Mesenchymal stem cell (in vitro differentiated cells and primary cell): Measurements from ENCODE around the gene PDE7B.
A peak's percentile ranks its signal among the peaks of the same experiment; 100 is the strongest.

Source experiments
- DNase-seq: peaks from one replicate; pipeline ENCODE4 v3.0.0-alpha.2; 2013
- H2AFZ ChIP-seq: one replicate; pipeline ENCODE4 v1.6.1; 2013; ENCODE audit warnings: low read depth, mild to moderate bottlenecking, control low read depth, inconsistent platforms, low read length, moderate library complexity
- H2AK5ac ChIP-seq: 2 replicates; pipeline ENCODE4 v1.6.1; 2013; ENCODE audit warnings: low read length, moderate library complexity, mild to moderate bottlenecking, inconsistent platforms; ENCODE audit not compliant: severe bottlenecking
- H2BK120ac ChIP-seq: one replicate; pipeline ENCODE4 v1.6.1; 2013; ENCODE audit warnings: low read depth, mild to moderate bottlenecking, inconsistent platforms, low read length, moderate library complexity
- H2BK12ac ChIP-seq, 2 experiments: one replicate each; pipeline ENCODE4 v1.6.1; 2013; ENCODE audit warnings: inconsistent platforms in 2 of 2, low read length in 2 of 2, mild to moderate bottlenecking in 2 of 2, moderate library complexity in 2 of 2, control low read depth in 1 of 2
- H2BK15ac ChIP-seq: one replicate; pipeline ENCODE4 v1.6.1; 2013; ENCODE audit warnings: mild to moderate bottlenecking, low read depth, inconsistent platforms; ENCODE audit not compliant: poor library complexity, severe bottlenecking
- H2BK5ac ChIP-seq: 2 replicates; pipeline ENCODE4 v1.6.1; 2013; ENCODE audit warnings: low read depth, mild to moderate bottlenecking, low read length, control low read depth, inconsistent platforms; ENCODE audit not compliant: poor library complexity, severe bottlenecking
- H3K14ac ChIP-seq, 2 experiments: one replicate each; pipeline ENCODE4 v1.6.1; 2013; ENCODE audit warnings: inconsistent platforms in 2 of 2, low read length in 2 of 2, control low read depth in 1 of 2, mild to moderate bottlenecking in 1 of 2, moderate library complexity in 1 of 2
- H3K18ac ChIP-seq, 2 experiments: one replicate each; pipeline ENCODE4 v1.6.1; 2013; ENCODE audit warnings: inconsistent platforms in 2 of 2, low read length in 2 of 2, control low read depth in 1 of 2, low read depth in 1 of 2, mild to moderate bottlenecking in 1 of 2
- H3K23ac ChIP-seq, 2 experiments: one replicate each; pipeline ENCODE4 v1.6.1; 2013; ENCODE audit warnings: inconsistent platforms in 2 of 2, low read length in 2 of 2, mild to moderate bottlenecking in 2 of 2, moderate library complexity in 2 of 2, control low read depth in 1 of 2
- H3K27ac ChIP-seq: 2 replicates; pipeline ENCODE4 v1.5.1; 2013; ENCODE audit warnings: mild to moderate bottlenecking, moderate library complexity, low read length, control low read depth, inconsistent platforms; ENCODE audit not compliant: poor library complexity, severe bottlenecking
- H3K27me3 ChIP-seq, 2 experiments: 2 replicates each; pipeline versions ENCODE4 v1.6.1 to v1.7.0; 2013; ENCODE audit warnings: low read length in 2 of 2, mild to moderate bottlenecking in 2 of 2, moderate library complexity in 2 of 2, control low read depth in 1 of 2, inconsistent platforms in 1 of 2; ENCODE audit not compliant: control insufficient read depth in 1 of 2, insufficient read depth in 1 of 2
- H3K36me3 ChIP-seq, 2 experiments: 2 replicates each; pipeline versions ENCODE4 v1.6.1 to v1.7.0; 2013; ENCODE audit warnings: low read length in 2 of 2, control low read depth in 1 of 2, inconsistent platforms in 1 of 2, low read depth in 1 of 2, mild to moderate bottlenecking in 1 of 2; ENCODE audit not compliant: insufficient read depth in 2 of 2, control insufficient read depth in 1 of 2
- H3K4ac ChIP-seq, 2 experiments: one replicate each; pipeline ENCODE4 v1.6.1; 2013; ENCODE audit warnings: inconsistent platforms in 2 of 2, low read length in 2 of 2, mild to moderate bottlenecking in 2 of 2, moderate library complexity in 2 of 2, control low read depth in 1 of 2, low read depth in 1 of 2
- H3K4me1 ChIP-seq: 2 replicates; pipeline ENCODE4 v1.6.1; 2013; ENCODE audit warnings: low read depth, low read length, control low read depth; ENCODE audit not compliant: control insufficient read depth, insufficient read depth
- H3K4me2 ChIP-seq: 2 replicates; pipeline ENCODE4 v1.6.1; 2013; ENCODE audit warnings: low read length, mild to moderate bottlenecking, inconsistent platforms; ENCODE audit not compliant: poor library complexity, severe bottlenecking
- H3K4me3 ChIP-seq, 2 experiments: 2 replicates each; pipeline versions ENCODE4 v1.5.1 to v1.7.0; 2013; ENCODE audit warnings: low read length in 2 of 2, mild to moderate bottlenecking in 2 of 2, control low read depth in 1 of 2, low read depth in 1 of 2; ENCODE audit not compliant: insufficient read depth in 1 of 2
- H3K79me1 ChIP-seq: replicated peaks from 2 replicates; pipeline ENCODE4 v1.6.1; 2013; ENCODE audit warnings: mild to moderate bottlenecking, control low read depth, low read length, inconsistent platforms; ENCODE audit not compliant: poor library complexity, severe bottlenecking
- H3K9ac ChIP-seq: 2 replicates; pipeline ENCODE4 v1.7.0; 2013; ENCODE audit warnings: mild to moderate bottlenecking, low read length, moderate library complexity
- H3K9me3 ChIP-seq: 2 replicates; pipeline ENCODE4 v1.7.0; 2013; ENCODE audit warnings: mild to moderate bottlenecking, low read length; ENCODE audit not compliant: control insufficient read depth
- H4K8ac ChIP-seq: one replicate; pipeline ENCODE4 v1.6.1; 2013; ENCODE audit warnings: inconsistent platforms, mild to moderate bottlenecking, low read length, moderate library complexity
- H4K91ac ChIP-seq: one replicate; pipeline ENCODE4 v1.6.1; 2013; ENCODE audit warnings: mild to moderate bottlenecking, low read length, inconsistent platforms
- WGBS: methylation state at CpG from one replicate; pipeline ENCODE4 v1.1.7; 2013; ENCODE audit warnings: mixed read lengths; 5-methylcytosine and 5-hydroxymethylcytosine counted together

Gene PDE7B

GRCh38 chr6:135842618-135843392, 8.7 kb upstream of the PDE7B start:
- H3K14ac ChIP-seq, result no peak overlapping the region
- H3K23ac ChIP-seq, result no peak overlapping the region
- H2BK120ac ChIP-seq, result no peak overlapping the region
- H3K9me3 ChIP-seq, result no peaks in the 10 kb centered on the region
- H3K4me3 ChIP-seq, result no peak overlapping the region
- H2AK5ac ChIP-seq, result no peak overlapping the region
- H2BK15ac ChIP-seq, result no peak overlapping the region
- H3K27me3 ChIP-seq, result no peaks in the 10 kb centered on the region
- no peaks in the 10 kb centered on the region for H3K36me3 ChIP-seq
- H3K4me2 ChIP-seq, result no peak overlapping the region
- H2BK5ac ChIP-seq, result no peak overlapping the region
- no peak overlapping the region for H3K9ac ChIP-seq
- no peaks in the 10 kb centered on the region for H3K79me1 ChIP-seq
- H2BK12ac ChIP-seq, result no peak overlapping the region
- H3K27ac ChIP-seq, result no peak overlapping the region
- DNase-seq, result no peak
- no peak overlapping the region for H4K91ac ChIP-seq
- WGBS, result 90% methylated on average over 4 of the region's 6 CpGs
- no peak overlapping the region for H3K18ac ChIP-seq
- no peak overlapping the region for H2AFZ ChIP-seq
- H4K8ac ChIP-seq, result no peak overlapping the region
- no peaks in the 10 kb centered on the region for H3K4me1 ChIP-seq
- no peak overlapping the region for H3K4ac ChIP-seq

- Histone ChIP-seq H2BK12ac (peak overlapping the region in 1 of 2 experiments; percentile 75), H2BK15ac (no peak overlapping the region), H3K23ac (peak overlapping the region in 1 of 2 experiments; percentile 19), H3K79me1 (no peaks in the 10 kb centered on the region), H2AK5ac (peak overlapping the region; percentile 89), H4K91ac (peak overlapping the region; percentile 11), H2BK120ac (no peak overlapping the region), H2AFZ (no peak overlapping the region), H3K36me3 (no peaks in the 10 kb centered on the region), H2BK5ac (no peak overlapping the region), H3K4me1 (peaks cover 5% of the 10 kb centered on the region), H3K4ac (no peak overlapping the region), H3K4me2 (no peak overlapping the region), H3K14ac (peak overlapping the region in 1 of 2 experiments; percentile 20), H3K27me3 (no peaks in the 10 kb centered on the region), H4K8ac (no peak overlapping the region), H3K18ac (peak overlapping the region in 1 of 2 experiments; percentile 76), H3K9me3 (no peaks in the 10 kb centered on the region), H3K4me3 (peak overlapping the region in 1 of 2 experiments; percentile 77), H3K9ac (peak overlapping the region; percentile 93), H3K27ac (peak overlapping the region; percentile 70)
- WGBS, result 91% methylated on average over 3 of the region's 3 CpGs
- DNase-seq, result no peak
These were observed 619 bp upstream of the PDE7B start for GRCh38 chr6:135850882-135851281.

- Histone ChIP-seq H4K8ac (no peak overlapping the region), H2AK5ac (no peak overlapping the region), H3K14ac (no peak overlapping the region), H3K4ac (no peak overlapping the region), H2BK5ac (no peak overlapping the region), H3K36me3 (no peaks in the 10 kb centered on the region), H3K23ac (no peak overlapping the region), H2BK120ac (no peak overlapping the region), H3K9ac (peak overlapping the region; percentile 93), H4K91ac (no peak overlapping the region), H3K27me3 (no peaks in the 10 kb centered on the region), H3K27ac (no peak overlapping the region), H3K9me3 (no peaks in the 10 kb centered on the region), H2BK12ac (no peak overlapping the region), H3K4me2 (no peak overlapping the region), H3K4me3 (peak overlapping the region in 1 of 2 experiments; percentile 77), H3K18ac (no peak overlapping the region), H2AFZ (no peak overlapping the region), H2BK15ac (no peak overlapping the region), H3K79me1 (no peaks in the 10 kb centered on the region), H3K4me1 (peaks cover 5% of the 10 kb centered on the region)
- WGBS, result no CpG with 5 or more reads among the region's 1 CpG
- DNase-seq, result peak; percentile 10
These were observed 1.2 kb downstream of the PDE7B start for GRCh38 chr6:135852746-135853145.

- Histone ChIP-seq H3K27me3 (no peaks in the 10 kb centered on the region), H4K91ac (no peak overlapping the region), H2BK15ac (no peak overlapping the region), H3K18ac (no peak overlapping the region), H2AFZ (no peak overlapping the region), H3K36me3 (no peaks in the 10 kb centered on the region), H3K79me1 (no peaks in the 10 kb centered on the region), H3K14ac (no peak overlapping the region), H3K9me3 (no peaks in the 10 kb centered on the region), H3K4me3 (peak overlapping the region in 1 of 2 experiments; percentile 77), H2BK120ac (no peak overlapping the region), H3K9ac (peak overlapping the region; percentile 93), H2AK5ac (no peak overlapping the region), H3K4me1 (peaks cover 5% of the 10 kb centered on the region), H3K4me2 (no peak overlapping the region), H3K4ac (no peak overlapping the region), H2BK12ac (no peak overlapping the region), H3K23ac (no peak overlapping the region), H3K27ac (no peak overlapping the region), H2BK5ac (no peak overlapping the region), H4K8ac (no peak overlapping the region)
- DNase-seq, result no peak
- 69% methylated on average over 5 of the region's 5 CpGs for WGBS
These were observed 1.7 kb downstream of the PDE7B start for GRCh38 chr6:135853227-135853626.
